BE2C (cell line): ENCODE data around the gene COPRS. TPM values are rescaled to one million over a fixed set of nuclear protein-coding genes. Genes with fewer than 3 reads are reported as not detected.

Experiments
- DNase-seq: peaks from one replicate; pipeline ENCODE4 v3.0.0-alpha.2; 2020
- H3K27me3 ChIP-seq: fragments of 250-450 bp; sonication (Bioruptor Pico); 2 replicates; pipeline ENCODE4 v1.5.1; 2020; ENCODE audit warnings: mild to moderate bottlenecking
- H3K36me3 ChIP-seq: fragments of 250-450 bp; sonication (Bioruptor Pico); 2 replicates; pipeline ENCODE4 v1.5.1; 2020; ENCODE audit warnings: mild to moderate bottlenecking
- H3K4me1 ChIP-seq: fragments of 250-450 bp; sonication (Bioruptor Pico); 2 replicates; pipeline ENCODE4 v1.5.1; 2020
- H3K4me3 ChIP-seq: 2 replicates; pipeline ENCODE4 v1.5.1; 2011; ENCODE audit warnings: low read depth, low read length
- H3K9me3 ChIP-seq: fragments of 250-450 bp; sonication (Bioruptor Pico); 2 replicates; pipeline ENCODE4 v1.5.1; 2020
- polyA plus RNA-seq: library from polyadenylated mRNA; unstranded; fragments of >200 nt; gene quantifications from one replicate; pipeline ENCODE4 v1.2.1, GENCODE V29; 2012; ENCODE audit warnings: low read depth, missing spikeins; ENCODE audit not compliant: insufficient read length, insufficient read depth
- TF ChIP-seq, protein P1 (sequence below): IDR thresholded peaks from 2 replicates; pipeline ENCODE4 v1.5.1; 2012; ENCODE audit warnings: mild to moderate bottlenecking, low read depth, low read length

The COPRS gene, protein sequence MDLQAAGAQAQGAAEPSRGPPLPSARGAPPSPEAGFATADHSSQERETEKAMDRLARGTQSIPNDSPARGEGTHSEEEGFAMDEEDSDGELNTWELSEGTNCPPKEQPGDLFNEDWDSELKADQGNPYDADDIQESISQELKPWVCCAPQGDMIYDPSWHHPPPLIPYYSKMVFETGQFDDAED
- 14.8 TPM for polyA plus RNA-seq

DNA sequence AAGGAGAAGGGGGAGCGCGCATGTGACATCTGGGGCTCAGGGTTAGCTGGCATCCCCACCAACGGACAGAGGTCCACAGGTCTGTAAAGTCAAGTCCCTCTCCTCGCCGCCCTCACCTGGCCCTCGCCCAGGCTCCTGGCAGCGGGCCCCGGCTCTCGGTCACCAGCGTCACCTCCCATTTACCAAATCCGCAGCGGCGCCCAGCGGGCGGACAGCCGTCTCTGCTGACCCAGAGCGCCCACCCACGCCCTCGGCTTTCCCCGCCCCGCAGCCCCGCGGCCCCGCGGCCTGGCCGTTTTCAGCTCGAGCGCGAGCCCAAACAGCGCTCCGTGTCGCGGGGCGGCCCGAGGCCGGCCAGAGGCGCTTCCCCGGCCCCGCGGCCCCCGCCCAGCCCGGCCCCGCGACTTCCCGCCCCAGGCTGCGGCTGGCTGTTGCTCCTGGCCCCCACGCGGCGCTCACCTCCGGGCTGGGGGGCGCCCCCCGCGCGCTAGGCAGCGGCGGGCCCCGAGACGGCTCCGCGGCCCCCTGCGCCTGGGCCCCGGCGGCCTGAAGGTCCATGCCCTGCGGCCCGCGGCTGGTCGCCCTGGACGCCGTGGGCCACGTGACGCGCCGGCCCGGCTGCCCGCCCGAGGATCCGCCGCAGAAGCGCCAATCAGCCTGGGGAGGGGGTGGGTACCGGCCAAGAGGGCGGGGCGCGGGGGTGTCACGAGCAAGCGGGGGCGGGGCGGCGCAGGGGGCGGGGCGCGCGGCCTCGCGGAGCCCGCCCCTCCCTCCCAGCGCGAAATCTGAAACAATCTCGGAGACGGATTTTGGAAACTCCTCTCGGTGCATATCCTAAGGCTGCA lies at the start of gene COPRS:
COPRS (minus strand) TSS at position 603 of the 845 bp plus-strand sequence; CDS start at position 558, 45 bp downstream.
- peak; percentile 88 for DNase-seq
- TF ChIP-seq, protein P1, sequence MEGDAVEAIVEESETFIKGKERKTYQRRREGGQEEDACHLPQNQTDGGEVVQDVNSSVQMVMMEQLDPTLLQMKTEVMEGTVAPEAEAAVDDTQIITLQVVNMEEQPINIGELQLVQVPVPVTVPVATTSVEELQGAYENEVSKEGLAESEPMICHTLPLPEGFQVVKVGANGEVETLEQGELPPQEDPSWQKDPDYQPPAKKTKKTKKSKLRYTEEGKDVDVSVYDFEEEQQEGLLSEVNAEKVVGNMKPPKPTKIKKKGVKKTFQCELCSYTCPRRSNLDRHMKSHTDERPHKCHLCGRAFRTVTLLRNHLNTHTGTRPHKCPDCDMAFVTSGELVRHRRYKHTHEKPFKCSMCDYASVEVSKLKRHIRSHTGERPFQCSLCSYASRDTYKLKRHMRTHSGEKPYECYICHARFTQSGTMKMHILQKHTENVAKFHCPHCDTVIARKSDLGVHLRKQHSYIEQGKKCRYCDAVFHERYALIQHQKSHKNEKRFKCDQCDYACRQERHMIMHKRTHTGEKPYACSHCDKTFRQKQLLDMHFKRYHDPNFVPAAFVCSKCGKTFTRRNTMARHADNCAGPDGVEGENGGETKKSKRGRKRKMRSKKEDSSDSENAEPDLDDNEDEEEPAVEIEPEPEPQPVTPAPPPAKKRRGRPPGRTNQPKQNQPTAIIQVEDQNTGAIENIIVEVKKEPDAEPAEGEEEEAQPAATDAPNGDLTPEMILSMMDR = no peak
- no peaks in the 10 kb centered on the region; the same call in 1 of the 2 replicates for H3K36me3 ChIP-seq

DNA sequence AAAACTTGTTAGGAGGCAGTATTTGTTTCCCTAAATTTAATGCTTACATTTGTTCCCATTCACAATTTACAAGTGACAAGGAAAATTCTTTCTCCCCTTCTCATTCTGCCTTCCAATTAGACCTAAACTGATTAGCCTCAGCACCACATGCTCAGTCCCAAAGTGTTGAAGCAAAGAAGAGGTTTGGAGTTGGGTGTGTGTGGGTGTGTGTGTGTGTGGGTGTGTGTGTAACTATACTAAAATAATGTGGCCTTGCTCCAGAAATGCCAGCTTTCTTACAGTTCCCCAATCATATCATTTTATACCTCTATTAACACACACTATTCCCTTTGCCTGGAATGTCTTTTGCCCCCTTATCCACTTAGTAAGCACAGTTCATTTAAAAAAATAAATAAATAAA lies 49.3 kb upstream of the COPRS start:
- TF ChIP-seq, protein P1 = no peak
- H3K4me3 ChIP-seq = no peak overlapping the region
- DNase-seq = no peak
- H3K27me3 ChIP-seq = no peaks in the 10 kb centered on the region
- H3K4me1 ChIP-seq = no peaks in the 10 kb centered on the region
- no peaks in the 10 kb centered on the region for H3K36me3 ChIP-seq
- H3K9me3 ChIP-seq = no peaks in the 10 kb centered on the region

More for the DNA sequence above, at the start of gene COPRS:
- Histone ChIP-seq H3K4me1 (no peaks in the 10 kb centered on the region), H3K9me3 (no peaks in the 10 kb centered on the region), H3K27me3 (no peaks in the 10 kb centered on the region), H3K4me3 (peak within 1 kb of the TSS; percentile 65)

DNA sequence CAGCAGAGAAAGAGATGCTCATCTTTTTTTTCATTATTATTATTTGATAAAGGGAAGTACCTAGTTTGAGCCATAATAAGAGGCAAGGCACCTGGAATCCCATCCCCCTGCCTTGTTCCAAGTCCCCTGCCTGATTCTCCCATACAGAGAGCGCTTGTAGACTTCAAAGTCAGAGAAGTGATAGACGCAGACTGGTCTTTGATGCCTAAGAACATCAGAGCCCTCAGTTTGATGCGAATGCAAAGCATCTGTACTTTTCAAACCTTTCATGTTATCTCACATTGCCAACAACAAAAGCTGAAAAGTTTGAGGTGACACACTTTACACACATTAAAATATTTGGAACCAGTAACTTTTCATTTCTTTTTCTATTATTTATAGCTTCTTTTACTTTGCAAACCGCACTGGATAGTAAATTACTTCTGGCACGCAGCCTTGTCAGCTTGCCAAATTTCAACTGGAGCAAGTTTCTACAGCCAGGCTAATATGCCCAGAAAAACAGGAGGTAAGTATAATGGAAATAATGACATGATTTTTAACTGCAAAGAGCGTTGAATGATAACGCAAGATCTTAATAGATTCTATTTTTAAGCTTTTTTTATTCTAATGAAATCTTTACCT lies 48.4 kb upstream of the COPRS start:
- no peaks in the 10 kb centered on the region for H3K4me1 ChIP-seq
- TF ChIP-seq, protein P1 = no peak
- no peaks in the 10 kb centered on the region for H3K9me3 ChIP-seq
- no peaks in the 10 kb centered on the region for H3K27me3 ChIP-seq
- peak; percentile 18 for DNase-seq
- H3K36me3 ChIP-seq = no peaks in the 10 kb centered on the region
- no peak overlapping the region for H3K4me3 ChIP-seq

- no peak for DNase-seq
- H3K4me1 ChIP-seq = no peaks in the 10 kb centered on the region
- TF ChIP-seq, protein P1 = no peak
- peaks cover 9% of the 10 kb centered on the region for H3K36me3 ChIP-seq
- no peaks in the 10 kb centered on the region for H3K27me3 ChIP-seq
- H3K9me3 ChIP-seq = no peaks in the 10 kb centered on the region
- no peak overlapping the region for H3K4me3 ChIP-seq
Observed at GRCh38 chr17:31903401-31903800, 44.4 kb upstream of the COPRS start.

- DNase-seq = no peak
- H3K9me3 ChIP-seq = no peaks in the 10 kb centered on the region
- H3K36me3 ChIP-seq = peaks cover 9% of the 10 kb centered on the region
- no peaks in the 10 kb centered on the region for H3K4me1 ChIP-seq
- TF ChIP-seq, protein P1 = no peak
- no peaks in the 10 kb centered on the region for H3K27me3 ChIP-seq
- no peak overlapping the region for H3K4me3 ChIP-seq
Observed at GRCh38 chr17:31902693-31903092, 43.6 kb upstream of the COPRS start.
